HepG2 (cell line): Measurements from ENCODE around the gene REEP6. TPM values are rescaled to one million over a fixed set of nuclear protein-coding genes. Genes with fewer than 3 reads are reported as not detected.
"Not testable (repeated sequence)": the region's sequence is repeated elsewhere in the genome, so short reads cannot be mapped to it uniquely, and the experiment has no call there.

ENCODE experiments used
- ATAC-seq: fragments of 200-7000 bp; cut with Tn5 transposase; 3 replicates; pipeline ENCODE4 v1.9.1; 2020; ENCODE audit warnings: mild to moderate bottlenecking, moderate library complexity
- BruUV-seq: library from RNA; stranded (reverse); fragments of 400-500 nt; replicated peaks from 2 replicates; lab custom pipeline; 2021; lab: Mats Ljungman, UMichigan
- CTCF ChIA-PET: fragments of 300-600 bp; formaldehyde crosslinking; extraction: SDS; loops from one replicate; lab custom pipeline; 2021; ENCODE audit warnings: low total read pairs, inconsistent platforms, low intra/inter-chr PET ratio; lab: Yijun Ruan, JAX
- POLR2A ChIA-PET: fragments of 350-600 bp; sonication (Branson Sonifier 250); formaldehyde crosslinking; loops from one replicate; lab custom pipeline; 2020; ENCODE audit warnings: antibody characterized with exemption, inconsistent platforms; lab: Yijun Ruan, JAX
- DNase-seq: peaks from one replicate; pipeline ENCODE4 v3.0.0-alpha.2; 2015; ENCODE audit warnings: low spot score
- FAIRE-seq: peaks from 3 replicates; lab custom pipeline; 2011; peaks lifted over from hg19 to GRCh38; lab: Jason Lieb, UNC
- H2AFZ ChIP-seq: one replicate; pipeline ENCODE4 v1.6.1; 2011; ENCODE audit warnings: low read length, inconsistent platforms
- H3K27ac ChIP-seq: fragments of 300-600 bp; 3 replicates; pipeline ENCODE4 v1.8.0; 2011; ENCODE audit warnings: mixed run types, mild to moderate bottlenecking, mixed read lengths, low read length, inconsistent platforms; ENCODE audit not compliant: insufficient read depth; ENCODE audit errors: extremely low read length
- H3K27me3 ChIP-seq, 2 experiments: fragments of 200-600 bp in 1 of 2; 2 replicates in 1 of 2; 3 replicates in 1 of 2; pipeline versions ENCODE4 v1.6.0 to v1.8.0; 2011; ENCODE audit warnings: low read length in 2 of 2, mild to moderate bottlenecking in 2 of 2, moderate library complexity in 2 of 2, inconsistent platforms in 1 of 2; ENCODE audit not compliant: insufficient read depth in 2 of 2, control insufficient read depth in 1 of 2
- H3K36me3 ChIP-seq, 2 experiments: fragments of 200-600 bp in 1 of 2; replicated peaks in 1 of 2; 2 replicates in 1 of 2; 3 replicates in 1 of 2; pipeline versions ENCODE4 v1.5.1 to v1.8.0; 2011; ENCODE audit warnings: low read length in 2 of 2, inconsistent platforms in 1 of 2; ENCODE audit not compliant: insufficient read depth in 2 of 2, control insufficient read depth in 1 of 2
- H3K4me1 ChIP-seq: 2 replicates; pipeline ENCODE4 v1.5.1; 2012; ENCODE audit warnings: low read length, inconsistent platforms; ENCODE audit not compliant: insufficient read depth
- H3K4me2 ChIP-seq: 2 replicates; pipeline ENCODE4 v1.6.0; 2011; ENCODE audit warnings: low read depth, low read length, inconsistent platforms
- H3K4me3 ChIP-seq, 3 experiments: fragments of 200-600 bp in 1 of 3; sonication (generic), shearing (Covaris generic) in 1 of 3; replicated peaks in 1 of 3; 2 replicates each; pipeline ENCODE4 v1.5.1; 2011 to 2016; ENCODE audit warnings: low read length in 3 of 3, inconsistent platforms in 2 of 3, low read depth in 2 of 3, mild to moderate bottlenecking in 2 of 3, control low read depth in 1 of 3, mixed read lengths in 1 of 3; ENCODE audit not compliant: insufficient read depth in 1 of 3
- H3K79me2 ChIP-seq: one replicate; pipeline ENCODE4 v1.6.1; 2011; ENCODE audit warnings: low read length, inconsistent platforms; ENCODE audit not compliant: insufficient read depth
- H3K9ac ChIP-seq: 2 replicates; pipeline ENCODE4 v1.6.0; 2011; ENCODE audit warnings: mild to moderate bottlenecking, low read depth, low read length, inconsistent platforms; ENCODE audit not compliant: insufficient read depth
- H3K9me3 ChIP-seq: 2 replicates; pipeline ENCODE4 v1.5.1; 2012; ENCODE audit warnings: mild to moderate bottlenecking, low read length
- H4K20me1 ChIP-seq: 2 replicates; pipeline ENCODE4 v1.6.0; 2011; ENCODE audit warnings: inconsistent platforms, mild to moderate bottlenecking, low read length, moderate library complexity; ENCODE audit not compliant: insufficient read depth
- USF2 ChIP-seq, 2 experiments: sonication (generic) in 1 of 2; formaldehyde crosslinking in 1 of 2; IDR thresholded peaks; 2 replicates each; pipeline versions ENCODE4 v1.5.1 to v1.6.1; 2011 to 2020; ENCODE audit warnings: borderline replicate concordance in 1 of 2, low read depth in 1 of 2, low read length in 1 of 2, mild to moderate bottlenecking in 1 of 2, missing genetic modification reagents in 1 of 2, moderate library complexity in 1 of 2
- XRCC5 ChIP-seq: fragments of 200-400 bp; formaldehyde crosslinking; optimal IDR thresholded peaks from 2 replicates; pipeline ENCODE3; 2017; ENCODE audit warnings: mild to moderate bottlenecking, low read length
- ZMYM3 ChIP-seq: sonication (generic); formaldehyde crosslinking; IDR thresholded peaks from 2 replicates; pipeline ENCODE4 v1.5.1; 2020; ENCODE audit warnings: mild to moderate bottlenecking, missing genetic modification reagents
- ZNF121 ChIP-seq: sonication (generic); formaldehyde crosslinking; IDR thresholded peaks from 2 replicates; pipeline ENCODE4 v1.5.0; 2020; ENCODE audit warnings: mild to moderate bottlenecking, missing genetic modification reagents
- WGBS: methylation state at CpG from one replicate; pipeline ENCODE4 v1.1.6; 2017; ENCODE audit warnings: low lambda C conversion rate; 5-methylcytosine and 5-hydroxymethylcytosine counted together
- in situ Hi-C: cut with HindIII; loops from 2 replicates; pipeline ENCODE4 v1.10.0; 2017; ENCODE audit warnings: low pct_unique_long_range_greater_than_20kb; ENCODE audit not compliant: extremely low pct_ligation_motif_present
- intact Hi-C: fragments of 100-400 bp; cut with micrococcal nuclease; formaldehyde crosslinking; loops from one replicate; pipeline ENCODE4 v1.10.0; 2022; ENCODE audit not compliant: unreplicated experiment
- polyA plus RNA-seq, 8 experiments: library from polyadenylated mRNA; depleted of rRNA in 3 of 8; stranded (reverse) in 7 of 8; unstranded in 1 of 8; fragments of >200 nt; fragmentation: Illumina TruSeq in 4 of 8; extraction: Trizol in 4 of 8; gene quantifications; 2 replicates each; pipeline versions ENCODE4 v1.2.1 to v1.2.3, GENCODE V29; 2011 to 2016; ENCODE audit warnings: low read depth in 4 of 8, missing spikeins in 1 of 8, mixed read lengths in 1 of 8; ENCODE audit not compliant: insufficient read depth in 1 of 8
- total RNA-seq, 5 experiments: library from RNA; depleted of rRNA; stranded (reverse); fragments of >200 nt; fragmentation: Illumina TruSeq; extraction: Trizol; gene quantifications; 2 replicates each; pipeline ENCODE4 v1.2.3, GENCODE V29; 2016; ENCODE audit warnings: low read depth in 1 of 5

Gene REEP6
- total and polyA plus RNA-seq, 2 of the 13 experiments (the other 11 are each of a cell fraction or from before 2014, with no cell fraction given) = 10.0 to 28.8 TPM

GRCh38 chr19:1516395-1516753 lies 25.4 kb downstream of the REEP6 start (continued):
- TF ChIP-seq USF2 (IDR thresholded peaks at IDR 0.05; ENCODE audit: low read depth, low read length) (peak; percentile 52; the same call in 1 of the 2 replicates), USF2 (CRISPR knock-in tag; IDR thresholded peaks at IDR 0.05; ENCODE audit: borderline replicate concordance) (peak; percentile 78; the same call in 1 of the 2 replicates)

GRCh38 chr19:1518471-1518870 lies 27.5 kb downstream of the REEP6 start:
- CTCF ChIA-PET = no interaction called here
- FAIRE-seq (no peak), DNase-seq (no peak), ATAC-seq (no peak)
- H3K9me3 ChIP-seq = no peaks in the 10 kb centered on the region
- H3K79me2 ChIP-seq = no peaks in the 10 kb centered on the region
- peaks cover 11 to 48% of the 10 kb centered on the region in 2 experiments for H3K27me3 ChIP-seq
- in situ Hi-C loops = no loop called here
- H4K20me1 ChIP-seq = no peaks in the 10 kb centered on the region
- H2AFZ ChIP-seq = no peak overlapping the region
- H3K4me2 ChIP-seq = no peak overlapping the region
- TF ChIP-seq ZMYM3 (CRISPR knock-in tag) (0 out of 2 replicates have a peak, but pooled peaks have one; percentile 23), XRCC5 (no peak)
- peaks cover 19% of the 10 kb centered on the region for H3K4me1 ChIP-seq
- intact Hi-C loops = no loop called here
- POLR2A ChIA-PET = no interaction called here
- no peak overlapping the region for H3K4me3 ChIP-seq
- BruUV-seq = no TSS peak
- H3K27ac ChIP-seq = no peak overlapping the region
- H3K9ac ChIP-seq = no peak overlapping the region
- no peaks in the 10 kb centered on the region for H3K36me3 ChIP-seq
- 40% methylated on average over 3 of the region's 4 CpGs for WGBS

DNA sequence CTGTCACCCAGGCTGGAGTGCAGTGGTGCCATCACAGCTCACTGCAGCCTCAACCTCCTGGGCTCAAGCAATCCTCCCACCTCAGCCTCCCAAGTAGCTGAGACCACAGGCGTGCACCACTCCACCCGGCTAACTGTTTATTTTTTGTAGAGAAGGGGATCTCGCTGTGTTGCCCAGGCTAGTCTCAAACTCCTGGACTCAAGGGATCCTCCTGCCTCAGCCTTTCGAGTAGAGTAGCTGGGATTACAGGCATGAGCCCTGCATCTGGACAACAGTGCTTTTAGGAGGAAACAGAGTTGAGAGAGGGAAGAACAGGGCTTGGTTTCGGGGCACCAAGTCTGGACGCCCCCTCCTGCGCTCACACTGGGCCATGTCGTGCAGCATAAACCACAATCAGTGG lies 28.8 kb downstream of the REEP6 start:
- H3K27ac ChIP-seq, in situ Hi-C loops, H4K20me1 ChIP-seq, H3K4me2 ChIP-seq, DNase-seq, H3K36me3 ChIP-seq, H3K9me3 ChIP-seq, H2AFZ ChIP-seq, intact Hi-C loops, FAIRE-seq, CTCF ChIA-PET, POLR2A ChIA-PET, BruUV-seq, H3K79me2 ChIP-seq, ATAC-seq, H3K9ac ChIP-seq, H3K4me3 ChIP-seq: not testable (repeated sequence)
- H3K27me3 ChIP-seq = peaks cover 17 to 51% of the 10 kb centered on the region in 2 experiments
- H3K4me1 ChIP-seq = peaks cover 20% of the 10 kb centered on the region
- WGBS = 42% methylated on average over 6 of the region's 8 CpGs
- TF ChIP-seq ZNF121 (CRISPR knock-in tag) = peak; percentile 82
